GM23248 (cell line): ENCODE measurements around the gene SLC43A2.

Experiments
- EZH2 ChIP-seq: fragments of 200-600 bp; sonication (generic); IDR thresholded peaks from 2 replicates; pipeline ENCODE4 v1.6.1; 2018; ENCODE audit warnings: antibody characterized with exemption, mild to moderate bottlenecking; ENCODE audit not compliant: insufficient read depth, poor library complexity, severe bottlenecking
- EZH2phosphoT487 ChIP-seq: fragments of 200-600 bp; sonication (generic); IDR thresholded peaks from 2 replicates; pipeline ENCODE4 v1.6.1; 2018; ENCODE audit warnings: antibody characterized with exemption, moderate library complexity, mild to moderate bottlenecking, low read depth; ENCODE audit not compliant: insufficient read depth

DNA sequence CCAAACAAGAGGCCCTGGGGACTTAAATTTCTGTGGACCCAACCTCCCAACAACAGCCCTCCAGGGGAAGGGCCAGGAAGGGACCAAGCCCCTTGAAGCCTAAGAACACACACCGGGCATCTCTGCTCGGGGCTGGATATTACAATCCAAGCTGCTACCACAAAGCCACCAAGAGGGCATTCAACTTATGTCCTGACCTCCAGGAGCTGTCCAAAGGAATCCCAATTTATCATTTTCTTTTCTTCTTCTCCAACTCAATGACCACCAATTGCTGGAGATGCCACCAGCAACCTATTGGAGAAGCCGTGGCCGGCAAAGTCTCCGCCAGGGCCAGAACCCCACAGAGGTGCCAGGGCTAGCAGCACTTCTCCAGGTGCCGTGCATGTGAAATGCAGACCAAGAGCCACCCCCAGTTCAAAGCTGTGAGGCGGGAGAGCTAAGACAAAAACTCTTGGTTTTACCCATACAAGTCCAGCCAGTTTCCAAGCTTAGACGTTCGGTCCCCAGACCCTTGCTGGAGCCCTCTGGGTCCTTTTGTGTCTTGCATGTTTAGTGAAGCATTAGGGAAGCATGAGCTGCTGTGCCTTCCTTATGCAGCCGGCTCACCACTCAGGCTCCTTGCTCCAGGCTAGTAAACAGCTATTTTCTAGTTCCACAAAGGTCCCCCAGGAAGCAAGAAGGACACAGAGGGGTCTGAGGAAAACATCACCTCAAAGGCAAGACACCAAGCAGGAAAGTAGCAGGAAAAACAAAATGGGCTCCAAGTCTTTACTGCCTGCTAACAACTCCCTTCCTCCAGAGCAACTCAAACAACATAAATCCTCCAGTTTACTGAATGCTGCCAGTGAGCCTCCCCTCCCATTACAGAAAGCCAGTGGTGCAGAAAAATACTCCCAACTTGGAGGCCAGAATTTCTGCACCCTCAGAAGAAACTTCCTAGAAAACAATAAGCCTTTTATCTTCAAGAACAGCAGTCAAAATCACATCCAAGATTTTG is 69.3 kb downstream of the SLC43A2 start:
- TF ChIP-seq EZH2 (no peak), EZH2phosphoT487 (no peak)
